Stimulated activated CD8-positive, alpha-beta memory T cell treated with anti-CD3 and anti-CD28 coated beads, Interleukin-7, amount 100 ng/mL, for 24 hours (primary cell): Measurements from ENCODE around the gene PPM1L.

Experiments used
- DNase-seq: peaks from one replicate; pipeline ENCODE4 v3.0.0-alpha.2; 2020; ENCODE audit warnings: low read depth

PPM1L gene

DNA sequence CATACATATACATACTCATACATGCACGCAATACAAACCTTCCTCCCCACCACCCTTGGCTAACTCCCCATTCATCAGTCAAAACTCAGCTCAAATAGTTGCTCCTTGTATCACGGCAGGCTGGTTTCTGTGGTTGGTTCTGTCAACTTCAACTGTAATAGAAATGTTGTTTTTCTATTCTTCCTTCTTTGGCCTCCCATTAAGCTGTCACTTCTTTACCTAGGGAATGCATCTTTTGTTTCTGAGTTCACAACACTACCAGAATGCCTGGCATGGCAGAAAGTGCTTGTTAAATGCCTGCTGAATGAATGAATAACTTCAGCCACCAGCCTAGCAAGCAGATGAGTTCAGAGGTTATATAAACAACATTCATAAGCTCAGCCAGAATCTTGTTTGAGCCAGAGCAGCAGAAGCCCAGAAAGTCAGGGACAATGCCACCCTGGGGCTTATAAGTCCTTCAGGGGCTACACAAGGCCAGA is 286.0 kb downstream of the PPM1L start:
- no peak for DNase-seq

DNA sequence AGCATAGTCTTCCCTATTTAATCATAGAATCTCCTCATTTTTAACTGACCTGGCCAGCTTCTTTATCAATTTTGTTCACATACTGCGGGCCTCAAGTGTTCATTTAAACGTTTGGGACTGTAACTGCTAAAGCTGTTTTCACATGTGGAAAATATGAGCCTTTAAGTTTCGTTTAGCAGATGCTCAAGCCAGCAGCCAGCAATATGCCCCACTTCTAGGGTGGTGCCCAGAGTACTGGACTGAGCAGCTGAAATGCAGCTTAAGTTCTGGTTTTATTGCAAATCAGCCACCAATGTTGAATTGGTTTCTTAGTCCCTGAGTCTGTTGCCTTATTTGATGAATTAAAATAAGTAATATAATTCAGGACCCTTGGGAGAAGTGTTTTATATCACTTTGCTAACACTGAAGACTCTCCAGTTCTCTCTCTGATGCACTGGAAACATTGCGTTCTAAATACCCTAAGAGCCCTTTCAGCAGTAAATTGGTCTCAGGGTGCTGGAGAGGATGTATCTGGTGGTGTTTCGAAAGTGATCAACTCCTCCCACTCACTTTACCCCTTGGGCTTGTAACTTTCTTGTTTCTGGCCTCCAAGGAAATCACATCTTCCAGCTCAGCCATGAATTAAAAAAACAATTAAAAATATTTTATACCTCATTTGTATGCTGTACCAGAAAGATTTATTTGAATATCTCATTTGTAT is 287.5 kb downstream of the PPM1L start:
- no peak for DNase-seq

DNA sequence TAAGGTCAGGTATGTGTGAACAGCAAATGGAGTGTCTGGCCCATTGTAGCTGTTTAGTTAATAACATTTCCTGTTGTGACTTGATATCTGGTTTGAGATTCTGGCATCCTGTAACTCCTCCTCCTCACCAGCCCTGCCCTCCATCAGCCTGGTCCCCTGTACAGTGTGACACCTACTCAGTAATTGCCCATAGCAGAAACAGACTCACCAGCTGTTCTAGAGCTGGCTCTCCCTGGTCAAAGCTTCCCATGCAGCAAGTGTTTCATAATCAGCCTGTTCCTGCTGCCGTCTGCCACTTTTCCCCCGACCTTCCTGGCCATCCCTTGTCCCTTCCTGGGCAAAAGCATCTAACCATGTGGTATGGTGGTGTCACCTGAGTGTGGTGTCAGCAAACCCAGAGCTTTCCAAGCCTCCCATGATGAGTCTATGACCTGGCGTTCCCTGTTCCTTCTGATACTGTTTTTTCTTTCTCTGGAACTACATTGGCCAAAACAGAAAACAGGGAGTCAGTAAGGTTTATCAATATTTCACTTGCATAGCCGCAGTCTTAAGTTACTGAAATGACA is 293.7 kb downstream of the PPM1L start:
- no peak for DNase-seq

DNA sequence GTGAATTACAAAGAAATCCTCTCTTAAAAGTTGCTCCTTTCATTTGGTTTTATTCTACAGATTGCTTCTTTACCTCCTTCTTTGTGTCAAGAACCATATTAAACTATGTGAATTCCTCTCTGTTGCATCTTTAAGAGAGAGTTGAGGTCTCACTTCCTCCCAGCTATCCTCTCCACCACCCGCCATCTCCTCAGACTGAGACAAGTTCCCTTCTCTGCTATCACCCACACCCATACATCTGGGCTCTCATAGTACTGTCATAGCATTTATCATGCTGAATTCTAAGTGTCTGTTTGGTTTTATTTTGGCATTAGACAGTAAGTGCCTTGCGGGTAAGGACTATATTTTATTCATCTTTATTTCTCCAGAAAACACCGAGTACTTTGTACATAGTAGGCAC is 294.9 kb downstream of the PPM1L start:
- no peak for DNase-seq

DNA sequence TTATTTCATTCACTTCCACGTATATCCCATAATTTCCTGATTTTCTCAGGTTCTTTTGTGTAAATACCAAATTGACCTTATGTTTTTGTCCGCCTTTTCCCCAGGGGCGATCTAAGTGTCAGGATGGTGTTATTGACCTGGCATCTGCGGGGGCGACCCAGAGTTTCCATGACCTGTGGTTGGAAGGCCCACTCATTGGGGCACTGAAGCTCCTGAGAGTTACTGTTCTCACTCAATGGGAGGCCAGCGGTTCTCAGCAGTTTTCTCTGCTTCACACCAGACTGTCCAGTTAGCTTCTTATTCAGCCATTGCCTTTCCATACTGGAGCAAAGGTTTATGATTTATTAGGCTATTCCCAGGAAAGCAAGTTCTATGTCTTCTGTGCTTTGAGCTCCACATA is 295.8 kb downstream of the PPM1L start:
- DNase-seq: no peak

DNA sequence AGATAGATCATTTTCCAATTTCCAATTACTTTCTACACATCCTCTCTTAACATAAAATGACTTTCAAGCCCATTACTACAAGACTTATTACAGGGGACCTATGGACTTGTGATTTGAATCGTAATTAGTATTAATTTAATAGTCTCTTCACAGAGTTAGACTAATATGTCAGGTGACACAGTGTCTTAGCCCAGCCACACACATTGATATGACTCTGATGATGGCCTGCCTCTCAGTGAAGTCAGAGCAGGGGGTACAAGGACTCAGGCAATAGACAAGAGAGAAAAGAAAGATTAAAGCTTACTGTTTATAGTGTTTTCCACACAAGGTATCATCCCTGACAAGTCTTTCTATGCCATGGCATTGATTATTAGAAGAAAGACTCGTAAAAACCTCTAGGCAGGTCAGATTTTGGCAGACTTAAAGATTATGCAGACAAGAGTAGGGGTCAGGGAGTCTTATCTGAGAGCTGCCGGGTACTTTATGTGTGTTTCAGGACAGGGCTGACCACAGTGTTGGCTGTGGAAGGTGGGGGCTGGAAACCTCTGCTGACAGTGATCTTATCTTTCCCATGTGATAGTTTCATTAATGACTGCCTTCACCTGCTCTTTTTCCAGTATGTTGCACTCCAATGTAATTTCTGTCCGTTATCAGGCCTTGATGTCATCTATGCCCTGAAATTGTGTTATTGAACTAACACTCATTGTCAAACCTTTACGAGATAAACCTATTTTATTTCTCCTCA is 299.0 kb downstream of the PPM1L start:
- no peak for DNase-seq

DNA sequence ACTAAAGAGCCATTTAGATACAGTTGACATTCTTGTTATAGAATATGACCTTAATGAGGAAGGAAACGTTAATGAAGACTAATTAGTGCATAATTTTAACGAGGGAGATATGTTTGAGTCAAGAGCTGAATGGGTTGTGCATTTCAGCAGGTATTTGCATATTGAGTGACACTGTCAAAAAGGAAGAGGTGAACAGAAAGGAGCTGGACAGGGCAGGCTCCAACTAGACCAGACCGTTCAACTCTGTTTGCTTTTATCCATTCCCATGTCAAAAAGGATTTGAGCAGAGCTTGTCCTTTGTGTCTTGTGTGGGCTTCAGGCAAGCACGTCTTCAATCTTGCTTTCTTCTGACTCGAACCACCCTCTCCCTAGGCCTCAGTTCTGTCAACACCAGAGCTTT is 308.4 kb downstream of the PPM1L start:
- no peak for DNase-seq

DNA sequence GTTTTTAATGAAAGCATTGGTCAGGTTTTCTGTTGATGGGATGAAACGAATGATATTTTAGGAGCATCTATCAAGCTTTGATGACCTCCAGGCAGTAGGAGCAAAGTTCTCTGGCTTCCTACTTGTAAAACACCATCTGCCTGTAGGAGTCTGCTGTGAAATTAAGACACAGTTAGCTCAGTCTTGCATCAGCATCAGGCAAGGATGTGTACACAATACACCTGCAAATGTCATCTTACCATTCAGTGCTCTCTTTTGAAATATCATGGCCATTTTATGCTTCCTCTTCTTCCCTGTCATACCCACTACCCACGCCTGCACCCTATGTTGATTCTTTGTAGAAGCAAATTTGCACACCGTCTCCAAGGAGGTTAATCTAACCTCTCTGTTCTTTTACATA is 310.9 kb downstream of the PPM1L start:
- DNase-seq: no peak

DNA sequence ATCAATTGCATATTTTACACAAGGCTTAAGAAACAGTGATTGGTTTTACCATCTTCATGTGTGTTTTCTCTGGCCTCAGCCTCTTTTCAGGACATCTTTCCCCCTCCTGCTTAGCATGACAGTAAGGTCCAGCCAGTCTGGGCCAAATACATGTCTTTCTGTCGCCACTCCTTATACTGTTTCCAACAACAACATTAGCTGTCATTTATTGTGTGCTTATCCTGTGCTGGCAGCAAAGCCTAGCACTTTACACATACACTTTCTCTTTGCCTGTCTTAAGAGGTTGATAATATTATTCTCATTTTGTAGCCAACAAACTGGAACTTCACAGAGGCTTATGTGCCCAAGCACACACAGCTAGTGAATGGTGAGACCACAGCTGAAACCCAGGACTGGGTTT is 311.3 kb downstream of the PPM1L start:
- no peak for DNase-seq

DNA sequence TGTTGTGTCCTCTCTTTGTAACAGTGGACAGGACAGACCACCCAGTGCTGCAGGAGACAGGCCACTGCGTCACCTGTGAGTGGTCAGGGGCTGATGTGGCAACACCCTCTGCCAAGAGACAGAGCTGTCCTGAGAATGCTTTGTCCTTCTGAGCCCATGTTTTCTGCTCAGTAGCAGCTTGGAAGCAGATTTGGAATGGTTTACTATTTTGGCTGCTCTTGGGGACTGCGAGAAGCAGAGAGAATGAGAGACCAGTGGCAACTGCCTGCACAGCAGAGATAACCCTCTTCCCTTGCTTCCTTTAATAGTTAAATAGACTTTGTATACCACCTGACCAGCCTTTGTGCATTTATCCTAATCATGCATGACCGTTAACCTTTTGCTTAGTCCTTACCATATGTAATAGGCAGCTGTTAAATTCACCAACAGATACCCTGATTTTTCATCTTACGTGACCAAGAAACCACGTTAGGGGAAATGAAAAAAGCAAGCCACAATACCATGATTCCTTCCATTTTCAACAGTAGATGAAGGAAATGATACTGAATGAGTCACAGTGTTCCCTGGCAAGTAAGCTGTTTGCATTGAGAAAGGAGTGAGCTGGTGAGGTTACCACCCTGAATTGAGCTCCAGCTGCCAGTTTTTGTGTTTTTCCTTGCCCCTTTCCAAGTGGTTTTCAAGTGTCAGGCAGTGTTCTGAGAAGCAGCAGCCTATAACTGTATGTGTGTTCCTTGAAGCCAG is 313.6 kb downstream of the PPM1L start:
- no peak for DNase-seq

DNA sequence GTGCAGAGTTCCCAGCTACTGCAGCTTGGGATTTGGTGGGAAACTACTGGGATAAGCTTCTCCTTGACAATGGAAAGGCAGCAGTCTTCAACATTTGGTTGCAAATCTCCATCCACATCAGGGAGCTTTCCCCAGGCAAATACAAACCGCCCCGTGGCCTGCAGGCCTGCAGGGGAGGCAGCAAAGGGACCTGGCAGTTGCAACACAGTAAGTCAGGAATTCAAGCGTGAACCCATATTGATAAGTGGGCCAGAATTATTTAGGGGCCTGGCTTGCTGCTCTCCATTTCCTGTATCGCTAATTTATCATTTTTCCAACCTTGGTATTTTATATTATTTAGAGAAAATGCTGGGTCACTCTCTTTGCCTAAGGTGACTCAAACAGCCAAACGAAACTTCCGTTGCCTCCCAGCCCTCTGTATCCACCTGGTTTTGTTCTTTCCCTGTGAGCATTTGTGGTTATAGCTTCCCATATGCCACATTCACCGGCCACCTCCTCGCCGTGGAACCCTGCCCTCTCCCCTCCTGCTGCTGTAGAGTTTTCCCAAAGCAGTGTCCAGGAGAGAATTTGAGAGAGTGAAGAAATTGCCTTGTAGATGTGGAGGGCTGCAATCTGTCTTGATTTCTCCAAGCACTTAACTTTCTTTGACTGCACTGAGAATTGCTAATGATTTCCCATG is 314.4 kb downstream of the PPM1L start:
- no peak for DNase-seq

DNA sequence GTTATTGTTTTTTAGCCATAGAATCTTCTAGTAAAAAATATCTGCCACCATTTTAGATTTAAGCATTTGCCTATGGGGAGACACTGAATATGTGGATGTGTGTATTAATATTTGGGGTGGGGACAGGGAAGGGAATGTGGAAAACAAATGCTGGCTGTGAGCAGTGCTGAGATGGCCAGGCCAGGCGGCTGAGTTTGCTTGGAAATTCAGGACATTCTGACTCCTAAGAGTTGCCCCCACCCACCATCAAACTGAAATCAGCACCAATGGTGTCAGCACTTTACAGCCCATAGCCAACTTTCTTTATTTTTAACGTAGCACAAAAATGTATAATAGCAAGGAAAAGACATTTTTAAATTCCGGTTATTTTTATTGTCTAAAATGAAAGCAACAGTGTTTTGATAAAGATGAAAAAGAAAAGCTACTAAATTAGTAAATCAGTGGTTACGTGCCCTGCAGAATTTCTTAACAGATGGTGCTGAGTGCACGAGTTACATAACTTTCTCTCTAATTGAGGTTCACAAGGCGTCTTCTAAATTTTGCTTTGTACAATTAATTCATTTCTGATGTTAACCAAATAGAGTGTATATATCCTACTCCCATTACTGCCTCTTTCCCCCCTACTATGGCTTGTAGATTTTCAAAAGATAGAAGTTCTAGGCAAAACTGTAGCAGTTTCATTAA is 315.1 kb downstream of the PPM1L start:
- DNase-seq: no peak

DNA sequence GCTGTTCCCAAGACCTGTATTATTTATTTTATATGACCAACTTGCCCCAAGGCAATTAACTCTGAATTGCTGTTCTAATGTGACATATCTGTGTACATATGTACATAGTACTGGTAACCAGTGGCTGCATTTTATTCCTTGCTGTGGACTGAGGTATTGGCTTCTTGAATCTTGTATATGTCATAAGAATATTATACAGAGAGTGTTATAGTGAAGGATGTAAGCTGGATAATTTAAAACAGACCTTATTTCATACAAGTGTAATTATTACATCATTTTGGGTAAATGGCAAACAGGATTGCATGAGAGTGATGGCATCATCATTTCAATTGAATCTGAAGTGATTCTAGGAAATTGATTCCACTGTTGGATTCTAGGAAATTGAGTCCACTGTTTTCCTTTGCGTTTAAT is 316.2 kb downstream of the PPM1L start:
- no peak for DNase-seq

DNA sequence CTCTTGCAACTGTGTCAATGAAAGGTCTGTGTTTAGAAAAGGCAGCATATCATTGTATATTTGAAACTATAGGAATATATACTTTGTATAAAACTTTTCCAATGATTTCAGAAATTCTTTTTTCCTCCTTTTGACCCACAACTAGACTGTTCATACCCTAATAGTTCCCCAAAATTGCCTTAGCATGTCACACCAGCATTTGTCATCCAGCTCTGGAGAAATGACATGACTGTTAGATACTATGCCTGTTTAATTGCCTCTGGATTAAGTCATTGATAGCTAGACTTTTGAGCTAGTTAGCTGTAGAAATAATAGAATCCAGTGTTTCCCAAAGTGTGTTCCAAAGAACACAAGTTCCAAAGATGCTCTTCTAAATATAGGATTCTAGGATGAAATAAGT is 316.7 kb downstream of the PPM1L start:
- DNase-seq: no peak

DNA sequence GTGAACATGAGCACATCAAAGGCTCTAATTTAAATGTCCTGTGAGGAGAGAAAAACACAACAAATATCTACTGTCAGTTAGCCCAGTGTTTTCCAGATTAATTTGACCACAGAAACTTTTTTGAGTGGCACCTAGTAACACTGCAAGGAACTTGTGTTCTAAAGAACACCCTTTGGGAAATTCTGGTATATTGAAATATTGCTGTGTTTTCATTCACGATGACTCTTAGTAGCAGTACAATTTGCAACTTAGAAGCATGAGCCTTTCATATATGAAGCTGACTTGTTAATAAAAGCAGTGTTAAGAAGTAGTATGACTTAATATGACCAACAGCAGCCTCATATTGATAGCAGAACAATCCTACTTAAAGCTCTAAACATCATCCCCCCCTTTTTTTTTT is 317.1 kb downstream of the PPM1L start:
- no peak for DNase-seq

DNA sequence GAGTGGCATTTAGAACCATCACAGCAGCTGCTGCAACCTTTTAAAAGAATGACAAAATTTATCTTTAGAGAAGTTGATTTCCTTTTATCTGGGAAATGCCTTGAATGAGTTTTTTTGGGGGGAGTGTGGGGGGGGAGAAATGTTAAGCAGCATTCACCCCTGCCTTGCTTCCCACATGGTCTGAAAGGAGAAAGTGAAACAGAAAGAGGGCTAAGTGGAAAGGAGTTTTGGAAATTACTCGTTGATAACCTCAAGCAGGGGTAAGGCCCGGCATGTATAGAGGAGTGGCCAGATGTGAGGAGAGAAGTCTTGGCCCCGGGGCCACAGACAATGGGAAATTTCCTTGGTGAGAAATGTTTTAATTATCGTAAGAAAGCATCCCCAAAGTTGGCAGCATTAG is 325.6 kb downstream of the PPM1L start:
- DNase-seq: no peak

DNA sequence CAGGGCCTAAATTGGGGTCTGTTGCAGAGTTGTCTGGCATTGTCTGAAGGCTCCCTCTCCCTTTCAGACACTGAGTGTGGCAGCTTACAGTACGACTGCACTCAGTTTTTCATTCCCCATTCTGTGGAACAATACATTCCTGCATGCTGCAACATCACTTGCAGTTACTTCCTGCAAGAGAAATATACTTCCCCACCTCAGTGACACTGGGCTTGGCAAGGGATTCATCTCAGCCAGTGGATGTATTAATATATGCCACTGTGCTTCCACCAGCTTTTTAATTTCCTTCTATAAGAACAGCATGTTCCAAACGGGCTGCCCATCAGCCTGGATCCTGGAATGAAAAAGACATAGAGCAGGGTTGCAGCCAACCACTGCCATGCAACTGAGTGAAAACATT is 326.0 kb downstream of the PPM1L start:
- no peak for DNase-seq

DNA sequence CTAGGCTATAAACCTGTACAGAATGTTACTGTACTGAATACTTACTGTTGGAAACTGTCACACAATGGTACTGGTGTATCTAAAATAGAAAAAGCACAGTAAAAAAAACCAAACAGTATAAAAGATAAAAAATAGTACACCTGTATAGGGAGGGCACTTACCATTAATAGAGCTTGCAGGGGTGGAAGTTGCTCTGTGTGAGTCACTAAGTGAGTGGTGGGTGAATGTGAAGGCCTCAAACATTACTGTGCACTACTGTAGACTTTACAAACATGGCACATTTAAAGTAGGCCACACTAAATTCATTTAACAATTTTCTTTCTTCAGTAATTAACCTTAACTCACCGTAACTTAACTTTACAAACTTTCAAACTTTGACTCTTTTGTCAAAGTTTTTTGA is 327.1 kb downstream of the PPM1L start:
- no peak for DNase-seq

DNA sequence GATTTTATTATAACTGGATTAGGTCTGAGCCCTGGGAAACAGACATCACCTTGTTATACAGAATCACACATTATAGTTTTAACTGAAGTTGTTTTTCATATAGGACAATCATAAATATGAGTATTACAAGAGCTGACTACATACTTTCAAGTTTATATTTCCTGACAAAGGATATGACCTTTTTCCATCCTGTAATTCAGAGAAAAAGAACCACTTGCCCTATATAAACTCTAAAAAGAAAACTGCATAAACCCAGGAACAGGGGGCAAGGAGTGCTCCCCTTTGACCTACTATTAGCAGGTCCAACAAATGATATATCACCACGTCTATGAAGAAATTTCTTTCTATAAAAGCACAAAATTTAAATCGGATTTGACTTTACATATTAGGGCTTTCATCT is 328.2 kb downstream of the PPM1L start:
- DNase-seq: no peak

DNA sequence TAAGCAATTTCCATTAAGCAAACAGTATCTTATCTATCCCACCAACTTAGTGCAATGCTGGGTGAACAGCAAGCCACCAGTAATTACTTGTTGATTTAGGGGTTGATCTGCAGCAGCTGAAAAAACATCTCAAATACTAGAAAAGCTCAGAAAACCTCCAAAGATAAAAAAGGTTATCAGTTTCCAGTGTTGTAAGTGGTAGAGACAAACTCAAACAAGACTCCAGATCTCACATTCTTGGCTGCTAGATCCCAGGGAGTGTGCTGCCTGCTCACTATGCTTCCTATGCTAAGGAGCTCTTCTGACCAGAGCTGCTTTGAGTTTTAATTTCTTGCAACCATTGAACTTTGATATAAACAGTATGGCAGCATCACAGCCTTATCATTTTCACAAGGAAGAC is 337.9 kb downstream of the PPM1L start:
- no peak for DNase-seq

DNA sequence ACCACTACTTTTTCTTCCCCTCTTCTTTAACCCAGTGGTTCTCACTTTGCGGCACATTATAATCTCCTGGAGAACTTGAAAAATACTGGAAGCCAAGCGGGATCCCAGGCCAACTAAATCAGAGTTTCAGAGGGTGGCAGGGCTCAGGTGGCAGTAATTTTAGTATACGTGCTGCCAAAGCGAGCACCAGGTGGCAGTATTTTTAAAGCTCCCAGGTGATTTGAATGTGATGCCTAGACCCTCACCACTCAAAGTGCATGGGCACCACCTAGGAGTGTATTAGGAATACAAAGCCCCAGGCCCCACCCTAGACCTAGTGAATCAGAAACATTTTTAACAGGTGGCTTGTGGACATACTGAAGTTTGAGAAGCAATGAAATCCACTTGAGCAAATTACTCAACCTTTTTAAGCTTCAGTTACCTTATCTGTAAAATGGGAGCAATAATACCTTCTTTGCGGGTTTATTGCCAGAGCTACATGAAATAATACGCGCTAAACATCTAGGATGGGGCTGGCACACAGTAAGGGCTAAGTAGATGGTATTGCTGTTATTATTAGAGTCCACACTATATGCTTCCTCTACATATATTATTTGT is 340.8 kb downstream of the PPM1L start:
- no peak for DNase-seq
